A549 (cell line): ENCODE results near the gene FOXO3.

Experiments
- HDAC2 ChIP-seq: fragments of 200-600 bp; sonication (generic); IDR thresholded peaks from 2 replicates; pipeline ENCODE4 v1.6.1; 2016
- SREBF2 ChIP-seq: fragments of 450-650 bp; IDR thresholded peaks from 2 replicates; pipeline ENCODE4 v1.6.1; 2014; ENCODE audit warnings: mild to moderate bottlenecking, moderate library complexity
- TF ChIP-seq, protein P1 (sequence below): fragments of >200 bp; sonication (Bioruptor Twin); formaldehyde crosslinking; IDR thresholded peaks from 3 replicates; pipeline ENCODE4 v1.5.1; 2016

DNA sequence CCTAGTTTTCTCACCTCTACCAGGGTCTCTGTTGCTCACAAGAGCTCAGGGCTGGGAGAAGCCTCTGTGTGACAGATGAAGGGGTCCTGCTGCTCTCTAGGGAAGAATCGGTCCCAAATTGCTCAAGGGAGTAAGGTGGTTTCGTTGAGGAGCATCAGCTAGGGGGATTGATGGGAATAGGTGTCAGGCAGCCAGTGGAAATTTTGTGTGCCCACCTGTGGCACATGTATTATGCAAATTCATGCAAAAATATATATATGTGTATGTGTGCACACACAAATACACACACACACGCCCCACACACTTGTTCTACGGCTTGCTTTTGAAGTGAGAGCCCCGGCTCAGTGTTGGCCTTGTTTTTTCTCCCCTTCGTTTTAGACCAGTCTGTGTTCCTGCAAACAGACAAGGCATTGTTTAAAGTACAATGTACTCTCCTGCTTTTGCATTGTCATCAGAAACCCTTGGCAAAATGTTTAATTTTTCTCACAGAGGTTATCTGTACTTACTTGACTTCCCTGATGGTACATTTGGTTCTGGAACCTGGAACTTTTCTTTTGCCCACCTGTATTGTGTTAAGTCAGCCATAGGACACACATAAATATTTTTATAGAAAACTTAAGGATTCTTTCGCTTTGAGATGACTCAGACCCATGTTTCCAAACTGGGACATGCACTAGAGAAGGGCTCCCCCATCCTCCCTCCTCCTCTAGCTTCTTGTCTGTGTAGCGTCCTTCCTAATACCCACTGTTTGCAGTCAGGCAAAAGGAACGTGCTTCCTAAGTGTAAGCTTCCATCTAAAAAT, 26.7 kb downstream of the FOXO3 start:
- TF ChIP-seq HDAC2, result no peak
- TF ChIP-seq SREBF2, result no peak
- TF ChIP-seq, protein P1, sequence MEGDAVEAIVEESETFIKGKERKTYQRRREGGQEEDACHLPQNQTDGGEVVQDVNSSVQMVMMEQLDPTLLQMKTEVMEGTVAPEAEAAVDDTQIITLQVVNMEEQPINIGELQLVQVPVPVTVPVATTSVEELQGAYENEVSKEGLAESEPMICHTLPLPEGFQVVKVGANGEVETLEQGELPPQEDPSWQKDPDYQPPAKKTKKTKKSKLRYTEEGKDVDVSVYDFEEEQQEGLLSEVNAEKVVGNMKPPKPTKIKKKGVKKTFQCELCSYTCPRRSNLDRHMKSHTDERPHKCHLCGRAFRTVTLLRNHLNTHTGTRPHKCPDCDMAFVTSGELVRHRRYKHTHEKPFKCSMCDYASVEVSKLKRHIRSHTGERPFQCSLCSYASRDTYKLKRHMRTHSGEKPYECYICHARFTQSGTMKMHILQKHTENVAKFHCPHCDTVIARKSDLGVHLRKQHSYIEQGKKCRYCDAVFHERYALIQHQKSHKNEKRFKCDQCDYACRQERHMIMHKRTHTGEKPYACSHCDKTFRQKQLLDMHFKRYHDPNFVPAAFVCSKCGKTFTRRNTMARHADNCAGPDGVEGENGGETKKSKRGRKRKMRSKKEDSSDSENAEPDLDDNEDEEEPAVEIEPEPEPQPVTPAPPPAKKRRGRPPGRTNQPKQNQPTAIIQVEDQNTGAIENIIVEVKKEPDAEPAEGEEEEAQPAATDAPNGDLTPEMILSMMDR, result no peak
